HepG2 (cell line): Measurements from ENCODE around the gene PSMB1. TPM values are rescaled to one million over a fixed set of nuclear protein-coding genes. Genes with fewer than 3 reads are reported as not detected.
A peak's percentile ranks its signal among the peaks of the same experiment; 100 is the strongest.

Experiments
- BCL3 ChIP-seq: sonication (generic); formaldehyde crosslinking; IDR thresholded peaks from 2 replicates; pipeline ENCODE4 v1.5.1; 2020; ENCODE audit warnings: mild to moderate bottlenecking, missing genetic modification reagents, moderate library complexity
- IKZF4 ChIP-seq: sonication (generic); formaldehyde crosslinking; IDR thresholded peaks from 2 replicates; pipeline ENCODE4 v1.5.1; 2020; ENCODE audit warnings: borderline replicate concordance, mild to moderate bottlenecking, low read depth, missing genetic modification reagents; ENCODE audit errors: not compliant biosample characterization
- NFE2 ChIP-seq: sonication (generic); formaldehyde crosslinking; IDR thresholded peaks from 2 replicates; pipeline ENCODE4 v1.4.0; 2020; ENCODE audit warnings: missing genetic modification reagents
- POLR2A ChIP-seq, 2 experiments: IDR thresholded peaks; 2 replicates each; pipeline ENCODE4 v1.6.1; 2011; ENCODE audit warnings: low read depth in 2 of 2, low read length in 2 of 2, mild to moderate bottlenecking in 1 of 2, moderate library complexity in 1 of 2; ENCODE audit not compliant: insufficient read depth in 1 of 2
- SMARCE1 ChIP-seq: fragments of 450-650 bp; IDR thresholded peaks from 2 replicates; pipeline ENCODE4 v1.6.1; 2017; ENCODE audit warnings: borderline replicate concordance
- SMYD3 ChIP-seq: sonication (generic); formaldehyde crosslinking; IDR thresholded peaks from 2 replicates; pipeline ENCODE4 v1.8.1; 2023; ENCODE audit warnings: mild to moderate bottlenecking, missing genetic modification reagents
- TARDBP ChIP-seq: sonication (generic); formaldehyde crosslinking; IDR thresholded peaks from 2 replicates; pipeline ENCODE4 v1.8.0; 2022; ENCODE audit warnings: mild to moderate bottlenecking, missing genetic modification reagents
- XBP1 ChIP-seq: sonication (generic); formaldehyde crosslinking; IDR thresholded peaks from 2 replicates; pipeline ENCODE4 v1.5.0; 2020; ENCODE audit warnings: missing genetic modification reagents
- ZBTB7A ChIP-seq: sonication (generic); formaldehyde crosslinking; IDR thresholded peaks from 2 replicates; pipeline ENCODE4 v1.8.0; 2022; ENCODE audit warnings: mild to moderate bottlenecking, missing genetic modification reagents
- ZFP37 ChIP-seq: sonication (generic); formaldehyde crosslinking; IDR thresholded peaks from 2 replicates; pipeline ENCODE4 v1.4.0; 2020; ENCODE audit warnings: missing genetic modification reagents, borderline replicate concordance
- ZIK1 ChIP-seq: sonication (generic); formaldehyde crosslinking; IDR thresholded peaks from 2 replicates; pipeline ENCODE4 v1.5.0; 2020; ENCODE audit warnings: mild to moderate bottlenecking, low read depth, missing genetic modification reagents, borderline replicate concordance
- ZNF101 ChIP-seq: sonication (generic); formaldehyde crosslinking; IDR thresholded peaks from 2 replicates; pipeline ENCODE4 v1.4.0; 2020; ENCODE audit warnings: mild to moderate bottlenecking, low read depth, missing genetic modification reagents, borderline replicate concordance
- ZNF496 ChIP-seq: sonication (generic); formaldehyde crosslinking; IDR thresholded peaks from 2 replicates; pipeline ENCODE4 v1.8.1; 2023; ENCODE audit warnings: mild to moderate bottlenecking, moderate library complexity, missing genetic modification reagents; ENCODE audit not compliant: insufficient replicate concordance
- ZNF549 ChIP-seq: sonication (generic); formaldehyde crosslinking; IDR thresholded peaks from 2 replicates; pipeline ENCODE4 v1.5.0; 2020; ENCODE audit warnings: missing genetic modification reagents
- ZNF589 ChIP-seq: sonication (generic); formaldehyde crosslinking; conservative IDR thresholded peaks from 2 replicates; pipeline ENCODE4 v1.8.0; 2022; ENCODE audit warnings: mild to moderate bottlenecking, moderate library complexity, missing genetic modification reagents
- ZNF720 ChIP-seq: sonication (generic); formaldehyde crosslinking; IDR thresholded peaks from 2 replicates; pipeline ENCODE4 v1.4.0; 2020; ENCODE audit warnings: missing genetic modification reagents
- ZNF772 ChIP-seq: sonication (generic); formaldehyde crosslinking; IDR thresholded peaks from 2 replicates; pipeline ENCODE4 v1.5.0; 2020; ENCODE audit warnings: mild to moderate bottlenecking, missing genetic modification reagents
- ZNF775 ChIP-seq: sonication (generic); formaldehyde crosslinking; IDR thresholded peaks from 2 replicates; pipeline ENCODE4 v1.4.0; 2020; ENCODE audit warnings: missing genetic modification reagents, mild to moderate bottlenecking, moderate library complexity, borderline replicate concordance
- polyA plus RNA-seq, 8 experiments: library from polyadenylated mRNA; depleted of rRNA in 3 of 8; stranded (reverse) in 7 of 8; unstranded in 1 of 8; fragments of >200 nt; fragmentation: Illumina TruSeq in 4 of 8; extraction: Trizol in 4 of 8; gene quantifications; 2 replicates each; pipeline versions ENCODE4 v1.2.1 to v1.2.3, GENCODE V29; 2011 to 2016; ENCODE audit warnings: low read depth in 4 of 8, missing spikeins in 1 of 8, mixed read lengths in 1 of 8; ENCODE audit not compliant: insufficient read depth in 1 of 8
- total RNA-seq, 5 experiments: library from RNA; depleted of rRNA; stranded (reverse); fragments of >200 nt; fragmentation: Illumina TruSeq; extraction: Trizol; gene quantifications; 2 replicates each; pipeline ENCODE4 v1.2.3, GENCODE V29; 2016; ENCODE audit warnings: low read depth in 1 of 5
- TF ChIP-seq, protein P1 (sequence below): sonication (generic); formaldehyde crosslinking; IDR thresholded peaks from 2 replicates; pipeline ENCODE4 v1.4.0; 2020; ENCODE audit warnings: low read depth, mild to moderate bottlenecking, missing genetic modification reagents
- TF ChIP-seq, protein P2 (sequence below): sonication (generic); formaldehyde crosslinking; IDR thresholded peaks from 2 replicates; pipeline ENCODE4 v1.8.1; 2022; ENCODE audit warnings: low read depth, mild to moderate bottlenecking, missing genetic modification reagents
- TF ChIP-seq, protein P3 (sequence below): IDR thresholded peaks from 2 replicates; pipeline ENCODE4 v1.6.1; 2012; ENCODE audit warnings: low read depth, low read length, improper control_type of control experiment

PSMB1 gene
- total and polyA plus RNA-seq, 2 of the 13 experiments (the other 11 are each of a cell fraction or from before 2014, with no cell fraction given) = 528 to 592 TPM

DNA sequence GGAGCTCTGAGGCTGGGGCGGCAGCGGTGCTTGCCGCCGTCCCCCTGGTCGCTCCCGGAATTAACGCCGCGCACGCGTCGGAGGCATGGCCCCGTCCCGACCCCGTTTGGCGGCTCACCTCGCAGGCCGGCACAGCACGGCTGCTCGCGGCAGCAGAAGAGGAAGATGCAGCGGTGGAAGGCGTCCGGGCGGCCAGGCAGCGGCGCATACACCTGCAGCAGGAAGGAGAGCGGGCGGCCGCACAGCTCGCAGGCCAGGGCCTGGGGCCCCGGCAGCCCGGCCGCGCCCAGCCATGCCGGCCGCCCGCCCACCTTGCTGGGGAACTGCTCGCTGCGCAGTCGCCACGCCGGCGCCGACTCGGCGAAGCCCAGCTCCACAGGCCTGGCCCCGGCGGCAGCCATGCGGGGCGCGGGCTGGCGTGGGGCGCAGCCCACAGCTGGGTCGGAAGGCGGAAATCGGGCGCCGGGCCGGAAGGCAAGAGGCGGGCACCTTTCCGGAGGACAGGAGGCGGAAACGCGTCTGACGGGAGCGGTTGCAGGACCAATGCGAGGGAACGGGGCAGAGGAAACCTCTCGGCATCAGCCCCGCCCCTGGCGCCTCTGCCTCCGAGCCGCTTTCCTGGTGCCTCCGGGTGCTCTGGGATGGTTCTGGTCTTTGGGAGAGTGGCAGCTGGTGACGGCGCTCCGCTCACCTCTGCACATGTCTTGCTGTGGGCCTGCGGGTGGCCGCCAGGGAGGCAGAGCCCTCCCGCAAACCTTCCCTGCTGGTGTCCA lies 31.3 kb upstream of the PSMB1 start, which contains the start of gene PDCD2 (continued):
- no peak for TF ChIP-seq IKZF4 (CRISPR knock-in tag)
- TF ChIP-seq ZNF101 (CRISPR knock-in tag) = no peak
- TF ChIP-seq BCL3 (CRISPR knock-in tag) = peak; percentile 91
- peak; percentile 76; the same call in 1 of the 2 replicates for TF ChIP-seq ZNF772 (CRISPR knock-in tag)
- TF ChIP-seq POLR2A (IDR thresholded peaks at IDR 0.05; ENCODE audit: insufficient read depth in 1 of 2, low read depth in 2 of 2, low read length in 2 of 2) = peak; percentile 77 to 96
- TF ChIP-seq ZNF496 = no peak
- peak; percentile 83; the same call in 1 of the 2 replicates for TF ChIP-seq ZIK1
- TF ChIP-seq, protein P1, sequence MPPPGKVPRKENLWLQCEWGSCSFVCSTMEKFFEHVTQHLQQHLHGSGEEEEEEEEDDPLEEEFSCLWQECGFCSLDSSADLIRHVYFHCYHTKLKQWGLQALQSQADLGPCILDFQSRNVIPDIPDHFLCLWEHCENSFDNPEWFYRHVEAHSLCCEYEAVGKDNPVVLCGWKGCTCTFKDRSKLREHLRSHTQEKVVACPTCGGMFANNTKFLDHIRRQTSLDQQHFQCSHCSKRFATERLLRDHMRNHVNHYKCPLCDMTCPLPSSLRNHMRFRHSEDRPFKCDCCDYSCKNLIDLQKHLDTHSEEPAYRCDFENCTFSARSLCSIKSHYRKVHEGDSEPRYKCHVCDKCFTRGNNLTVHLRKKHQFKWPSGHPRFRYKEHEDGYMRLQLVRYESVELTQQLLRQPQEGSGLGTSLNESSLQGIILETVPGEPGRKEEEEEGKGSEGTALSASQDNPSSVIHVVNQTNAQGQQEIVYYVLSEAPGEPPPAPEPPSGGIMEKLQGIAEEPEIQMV (CRISPR knock-in tag) = no peak
- TF ChIP-seq ZNF775 = no peak
- TF ChIP-seq ZBTB7A (CRISPR knock-in tag) = no peak
- TF ChIP-seq NFE2 (CRISPR knock-in tag) = no peak
- TF ChIP-seq ZNF720 (CRISPR knock-in tag) = 0 out of 2 replicates have a peak, but pooled peaks have one; percentile 42
- TF ChIP-seq, protein P2, sequence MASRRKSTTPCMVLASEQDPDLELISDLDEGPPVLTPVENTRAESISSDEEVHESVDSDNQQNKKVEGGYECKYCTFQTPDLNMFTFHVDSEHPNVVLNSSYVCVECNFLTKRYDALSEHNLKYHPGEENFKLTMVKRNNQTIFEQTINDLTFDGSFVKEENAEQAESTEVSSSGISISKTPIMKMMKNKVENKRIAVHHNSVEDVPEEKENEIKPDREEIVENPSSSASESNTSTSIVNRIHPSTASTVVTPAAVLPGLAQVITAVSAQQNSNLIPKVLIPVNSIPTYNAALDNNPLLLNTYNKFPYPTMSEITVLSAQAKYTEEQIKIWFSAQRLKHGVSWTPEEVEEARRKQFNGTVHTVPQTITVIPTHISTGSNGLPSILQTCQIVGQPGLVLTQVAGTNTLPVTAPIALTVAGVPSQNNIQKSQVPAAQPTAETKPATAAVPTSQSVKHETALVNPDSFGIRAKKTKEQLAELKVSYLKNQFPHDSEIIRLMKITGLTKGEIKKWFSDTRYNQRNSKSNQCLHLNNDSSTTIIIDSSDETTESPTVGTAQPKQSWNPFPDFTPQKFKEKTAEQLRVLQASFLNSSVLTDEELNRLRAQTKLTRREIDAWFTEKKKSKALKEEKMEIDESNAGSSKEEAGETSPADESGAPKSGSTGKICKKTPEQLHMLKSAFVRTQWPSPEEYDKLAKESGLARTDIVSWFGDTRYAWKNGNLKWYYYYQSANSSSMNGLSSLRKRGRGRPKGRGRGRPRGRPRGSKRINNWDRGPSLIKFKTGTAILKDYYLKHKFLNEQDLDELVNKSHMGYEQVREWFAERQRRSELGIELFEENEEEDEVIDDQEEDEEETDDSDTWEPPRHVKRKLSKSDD (CRISPR knock-in tag) = no peak
- TF ChIP-seq TARDBP (CRISPR knock-in tag) = peak; percentile 97
- TF ChIP-seq ZFP37 (CRISPR knock-in tag) = peak; percentile 83; the same call in 1 of the 2 replicates
- TF ChIP-seq SMARCE1 = no peak
- no peak for TF ChIP-seq ZNF549
- no peak for TF ChIP-seq ZNF589 (CRISPR knock-in tag)
- peak; percentile 90 for TF ChIP-seq XBP1 (CRISPR knock-in tag)
- TF ChIP-seq SMYD3 (CRISPR knock-in tag) = 0 out of 2 replicates have a peak, but pooled peaks have one; percentile 53
- TF ChIP-seq, protein P3, sequence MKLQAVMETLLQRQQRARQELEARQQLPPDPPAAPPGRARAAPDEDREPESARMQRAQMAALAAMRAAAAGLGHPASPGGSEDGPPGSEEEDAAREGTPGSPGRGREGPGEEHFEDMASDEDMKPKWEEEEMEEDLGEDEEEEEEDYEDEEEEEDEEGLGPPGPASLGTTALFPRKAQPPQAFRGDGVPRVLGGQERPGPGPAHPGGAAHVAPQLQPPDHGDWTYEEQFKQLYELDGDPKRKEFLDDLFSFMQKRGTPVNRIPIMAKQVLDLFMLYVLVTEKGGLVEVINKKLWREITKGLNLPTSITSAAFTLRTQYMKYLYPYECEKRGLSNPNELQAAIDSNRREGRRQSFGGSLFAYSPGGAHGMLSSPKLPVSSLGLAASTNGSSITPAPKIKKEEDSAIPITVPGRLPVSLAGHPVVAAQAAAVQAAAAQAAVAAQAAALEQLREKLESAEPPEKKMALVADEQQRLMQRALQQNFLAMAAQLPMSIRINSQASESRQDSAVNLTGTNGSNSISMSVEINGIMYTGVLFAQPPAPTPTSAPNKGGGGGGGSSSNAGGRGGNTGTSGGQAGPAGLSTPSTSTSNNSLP = no peak
